HS-5 (cell line): ENCODE data around the gene ZNF480.
"Not testable (repeated sequence)": the region's sequence is repeated elsewhere in the genome, so short reads cannot be mapped to it uniquely, and the experiment has no call there.

Source experiments
- DNase-seq: peaks from one replicate; pipeline ENCODE4 v3.0.0-alpha.2; 2012; ENCODE audit warnings: low read depth

The ZNF480 gene

GRCh38 chr19:52296773-52297600 lies at the start of gene ZNF480:
Gene ZNF480, plus strand, starts transcription at chr19:52297169. Its CDS starts 3,244 bp downstream, at chr19:52300413.
- peak; percentile 24 for DNase-seq

- no peak for DNase-seq
Measured at GRCh38 chr19:52248241-52248640, 48.7 kb upstream of the ZNF480 start.

- DNase-seq: no peak
Measured at GRCh38 chr19:52258426-52258825, 38.5 kb upstream of the ZNF480 start.

DNA sequence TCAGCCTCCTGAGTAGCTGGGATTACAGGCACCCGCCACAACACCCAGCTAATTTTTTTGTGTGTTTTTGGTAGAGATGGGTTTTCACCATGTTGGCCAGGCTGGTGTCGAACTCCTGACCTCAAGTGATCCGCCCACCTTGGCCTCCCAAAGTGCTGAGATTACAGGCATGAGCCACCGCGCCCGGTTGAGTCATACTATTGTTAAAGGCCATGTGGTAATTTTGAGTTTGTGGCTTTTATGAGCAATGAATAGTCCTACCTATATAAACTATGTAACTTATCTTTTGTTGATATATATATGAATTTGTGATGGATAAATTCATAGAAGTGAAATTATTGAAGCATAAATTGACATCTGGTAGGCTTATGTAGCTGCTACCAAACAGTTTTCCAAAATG lies 31.4 kb upstream of the ZNF480 start:
- not testable (repeated sequence) for DNase-seq

DNA sequence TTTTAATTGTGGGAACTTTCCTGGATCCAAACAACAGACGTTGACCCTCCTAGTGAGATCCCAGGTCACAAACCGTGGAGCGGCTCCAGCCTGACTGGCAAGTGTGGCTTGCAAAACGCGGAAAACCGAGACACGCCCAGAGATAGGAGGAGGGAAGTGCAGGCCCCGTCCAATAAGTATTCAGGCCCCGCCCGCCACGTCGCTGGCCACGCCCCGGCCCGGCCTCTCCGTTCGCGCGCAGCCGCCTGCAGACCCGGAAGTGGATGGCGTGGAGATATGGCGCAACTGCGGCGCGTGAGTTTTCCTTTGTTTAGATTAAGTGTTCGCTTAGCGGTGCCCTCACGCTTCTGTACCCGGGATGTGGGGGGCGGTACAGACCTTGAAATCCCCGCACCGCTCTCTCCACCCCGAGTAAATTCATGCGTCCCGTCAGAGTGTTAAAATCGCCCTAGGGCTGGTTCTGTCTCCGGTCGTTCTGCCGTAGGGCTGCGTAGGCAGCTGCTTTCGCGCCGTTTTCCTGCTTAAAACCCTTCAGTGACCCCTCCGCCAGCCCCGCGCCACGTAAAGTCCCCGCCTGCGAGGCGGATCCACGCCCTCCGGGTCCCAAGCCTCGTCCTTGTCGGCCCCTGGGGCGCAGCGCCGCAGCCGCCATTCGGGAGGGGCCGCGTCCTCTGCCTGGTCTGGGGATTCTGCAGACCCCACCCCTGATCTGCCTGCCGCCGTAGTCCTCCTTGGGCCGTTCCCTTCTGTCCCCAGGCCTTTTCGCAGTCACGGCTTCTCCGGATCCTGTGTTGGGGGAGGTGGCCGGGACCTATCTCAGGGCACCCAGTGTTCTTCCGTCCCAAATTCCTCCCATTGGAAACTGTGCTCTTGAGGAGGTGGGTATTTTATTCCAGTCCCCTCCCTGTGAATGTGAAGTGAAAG lies 27.4 kb upstream of the ZNF480 start, which contains the start of gene ZNF766:
Gene ZNF766, plus strand, starts transcription at position 250 of the 924 bp plus-strand sequence. Its CDS starts 27 bp downstream, at position 277.
- DNase-seq: peak; percentile 68

- DNase-seq: no peak
Measured at GRCh38 chr19:52270266-52270885, 26.6 kb upstream of the ZNF480 start.

DNA sequence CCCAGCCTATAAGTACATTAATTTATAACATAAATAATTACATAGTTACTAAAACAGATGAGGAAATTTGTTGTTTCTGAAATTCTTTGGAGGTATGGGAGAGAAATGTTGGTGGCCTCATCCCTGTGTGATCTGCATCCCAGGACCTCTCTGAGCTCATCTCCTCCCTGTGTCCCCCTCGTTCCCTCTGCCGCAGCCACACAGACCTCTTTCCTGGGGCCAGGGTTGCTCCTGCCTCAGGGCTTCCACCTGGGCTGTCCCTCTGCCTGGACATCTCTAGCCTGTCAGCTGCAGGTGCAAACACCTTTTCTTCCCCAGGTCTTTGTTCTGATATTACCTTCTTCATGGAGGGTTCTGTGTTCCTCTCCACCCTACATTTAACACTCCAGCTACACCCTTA lies 23.7 kb upstream of the ZNF480 start:
- no peak for DNase-seq

DNA sequence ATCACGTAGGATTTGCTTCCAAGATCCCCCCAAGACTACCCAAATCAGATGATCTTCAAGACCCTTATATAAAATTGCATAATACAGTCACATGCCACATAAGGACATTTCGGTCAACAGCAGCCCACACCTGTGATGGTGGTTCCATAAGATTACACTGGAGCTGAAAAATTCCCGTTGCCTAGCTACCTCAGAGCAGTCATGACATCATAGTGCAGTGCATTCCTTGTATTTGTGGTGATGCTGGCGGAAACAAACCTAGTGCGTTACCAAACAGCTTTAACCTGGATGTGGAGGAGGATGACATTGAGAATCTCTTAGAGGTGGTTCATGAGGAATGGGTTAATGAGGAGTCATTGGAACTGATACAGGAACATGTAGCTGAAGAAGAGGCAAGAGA lies 22.8 kb upstream of the ZNF480 start:
- DNase-seq: no peak

DNA sequence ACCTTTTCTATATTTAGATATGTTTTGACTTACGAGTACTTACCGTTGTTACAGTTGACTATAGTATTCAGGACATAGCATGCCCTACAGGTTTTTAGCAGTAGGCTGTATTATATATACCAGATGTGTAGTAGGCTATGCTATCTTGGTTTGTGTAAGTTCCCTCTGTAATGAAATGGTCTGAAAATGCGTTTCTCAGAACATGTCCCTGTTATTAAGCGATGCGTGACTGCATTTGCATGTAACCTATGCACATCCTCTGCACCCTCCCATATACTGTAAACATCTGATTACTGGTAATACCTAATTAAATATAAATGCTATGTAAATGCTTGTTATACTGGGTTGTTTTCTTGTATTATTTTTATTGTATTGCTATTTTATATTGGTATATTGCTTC lies 21.0 kb upstream of the ZNF480 start:
- no peak for DNase-seq

DNA sequence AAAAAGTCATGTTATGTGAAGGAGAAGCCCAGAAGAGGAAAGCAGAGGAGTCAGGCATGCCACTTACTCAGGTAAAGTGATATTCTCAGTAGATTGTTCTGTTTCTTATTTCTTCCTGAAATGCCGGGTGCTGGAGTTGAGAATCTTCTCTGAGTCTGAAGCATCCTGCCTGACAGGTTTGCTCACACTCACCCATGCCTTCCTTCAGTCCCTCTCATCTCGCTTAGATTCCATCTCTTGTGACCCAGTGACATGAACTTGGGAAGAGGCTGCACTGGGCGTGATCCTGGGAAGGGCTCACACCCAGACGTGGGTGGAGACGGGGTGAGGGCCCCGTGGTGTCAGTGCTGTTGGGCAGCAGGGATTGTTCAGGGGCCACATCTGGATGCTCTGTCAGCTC lies 19.5 kb upstream of the ZNF480 start:
- no peak for DNase-seq

DNA sequence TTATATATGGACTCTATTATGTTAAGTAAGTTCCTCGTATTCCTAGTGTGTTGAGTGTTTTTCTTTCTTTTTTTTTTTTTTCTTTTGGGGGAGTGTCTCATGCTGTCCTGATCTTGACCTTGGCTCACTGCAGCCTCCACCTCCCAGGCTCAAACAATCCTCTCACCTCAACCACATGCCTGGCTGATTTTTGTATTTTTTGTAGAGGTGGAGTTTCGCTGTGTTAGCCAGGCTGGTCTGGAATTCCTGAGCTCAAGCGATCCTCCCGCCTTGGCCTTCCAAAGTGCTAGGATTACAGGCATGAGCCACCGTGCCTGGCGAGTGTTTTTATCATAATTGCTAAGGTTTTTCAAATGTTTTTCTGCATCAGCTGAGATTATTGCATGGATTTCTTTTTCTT lies 10.7 kb upstream of the ZNF480 start:
- DNase-seq: no peak

DNA sequence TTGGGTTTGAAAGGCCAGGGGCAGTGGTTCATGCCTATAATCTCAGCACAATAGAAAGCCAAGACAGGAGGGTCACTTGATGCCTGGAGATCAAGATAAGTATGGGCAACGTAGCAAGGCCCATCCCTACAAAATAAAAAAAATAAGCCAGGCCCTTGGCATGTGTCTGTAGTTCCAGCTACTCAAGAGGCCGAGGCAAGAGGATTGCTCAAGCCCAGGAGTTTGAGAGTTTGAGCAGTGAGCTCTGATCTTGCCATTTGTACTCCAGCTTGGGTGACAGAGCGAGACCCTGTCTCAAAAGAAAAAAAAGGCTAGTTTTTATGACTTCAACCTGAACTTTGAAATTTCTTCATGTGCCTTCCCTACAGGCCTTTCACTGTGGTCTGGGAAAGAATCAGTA lies 5.2 kb upstream of the ZNF480 start:
- no peak for DNase-seq

- not testable (repeated sequence) for DNase-seq
Measured at GRCh38 chr19:52292946-52293345, 4.0 kb upstream of the ZNF480 start.

DNA sequence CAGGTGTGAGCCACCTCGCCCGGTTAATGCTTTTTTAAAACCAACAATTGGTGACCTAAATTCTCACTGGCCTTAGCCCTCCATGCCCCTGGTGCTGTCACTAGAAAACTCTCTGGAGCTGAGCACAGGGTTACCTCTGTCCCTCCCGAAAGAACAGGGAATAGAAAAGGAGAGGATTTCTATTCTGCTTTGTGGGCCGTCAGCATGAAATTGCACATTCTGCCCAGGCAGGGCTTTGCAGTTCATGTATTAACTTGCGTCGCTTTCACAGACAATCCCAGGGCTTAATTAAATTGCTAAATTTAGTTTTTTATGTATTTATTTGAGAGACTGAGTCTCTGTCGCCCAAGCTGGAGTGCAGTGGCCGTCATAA lies 583 bp upstream of the ZNF480 start:
- no peak for DNase-seq

DNA sequence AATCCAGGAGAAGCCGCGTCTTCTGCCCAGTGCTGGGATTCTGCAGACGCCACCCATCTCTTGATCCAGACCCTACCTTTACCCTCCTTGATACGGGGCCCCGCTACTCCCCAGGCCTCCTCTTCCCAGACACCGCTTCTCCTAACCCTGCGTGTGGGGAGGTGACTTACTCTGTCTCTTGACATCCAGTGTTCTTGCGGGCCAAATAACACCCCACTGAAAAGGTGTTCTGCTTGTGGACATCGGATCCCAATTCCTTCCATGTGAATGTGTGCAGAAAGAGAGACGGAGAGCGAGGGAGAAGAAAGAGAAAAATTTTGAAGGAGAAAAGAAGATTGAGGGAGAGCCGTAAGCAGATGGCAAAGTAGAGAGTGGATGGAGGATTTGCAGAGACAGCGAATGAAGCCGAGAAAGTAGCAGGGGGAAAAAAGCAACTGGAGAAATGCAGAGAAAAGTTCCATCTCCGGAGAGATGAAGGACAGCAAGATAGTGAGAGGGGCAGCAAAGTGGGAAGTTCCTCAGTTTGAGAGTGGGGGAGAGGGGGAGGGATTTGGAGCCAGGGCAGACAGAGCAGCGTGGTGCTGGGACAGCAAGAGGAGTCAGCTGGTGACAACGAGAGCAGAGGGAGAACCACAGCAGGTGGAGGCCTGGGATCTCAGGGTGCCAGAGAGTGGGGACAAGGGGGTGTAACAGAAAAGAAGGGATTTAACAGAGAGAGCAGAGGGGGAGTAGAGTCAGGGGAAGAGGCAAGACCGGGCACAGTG lies 814 bp downstream of the ZNF480 start:
- DNase-seq: no peak

GRCh38 chr19:52307275-52307674 lies 10.3 kb downstream of the ZNF480 start:
- no peak for DNase-seq

- no peak for DNase-seq
Measured at GRCh38 chr19:52322429-52322828, 25.5 kb downstream of the ZNF480 start.

DNA sequence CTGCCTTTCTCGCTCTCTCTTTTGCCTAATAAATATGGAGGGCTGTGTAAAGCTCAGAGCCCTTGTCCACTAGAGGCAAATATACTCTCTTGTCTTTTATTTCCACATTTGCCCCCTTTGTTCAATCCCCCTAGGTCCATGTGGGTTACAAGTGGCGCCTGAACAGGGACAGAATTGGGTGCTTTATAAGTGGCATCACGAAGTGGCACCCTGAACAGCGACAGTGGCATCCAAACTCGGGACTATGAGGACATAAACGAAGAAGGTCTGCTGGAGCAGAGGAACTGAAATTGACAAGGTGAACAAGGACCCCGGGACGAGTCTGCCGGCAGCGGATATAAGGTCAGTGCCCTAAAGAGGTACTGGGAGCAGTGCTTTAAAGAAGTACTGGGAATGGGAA lies 34.8 kb downstream of the ZNF480 start:
- DNase-seq: no peak

GRCh38 chr19:52335768-52336116 lies 38.8 kb downstream of the ZNF480 start:
- DNase-seq: no peak

DNA sequence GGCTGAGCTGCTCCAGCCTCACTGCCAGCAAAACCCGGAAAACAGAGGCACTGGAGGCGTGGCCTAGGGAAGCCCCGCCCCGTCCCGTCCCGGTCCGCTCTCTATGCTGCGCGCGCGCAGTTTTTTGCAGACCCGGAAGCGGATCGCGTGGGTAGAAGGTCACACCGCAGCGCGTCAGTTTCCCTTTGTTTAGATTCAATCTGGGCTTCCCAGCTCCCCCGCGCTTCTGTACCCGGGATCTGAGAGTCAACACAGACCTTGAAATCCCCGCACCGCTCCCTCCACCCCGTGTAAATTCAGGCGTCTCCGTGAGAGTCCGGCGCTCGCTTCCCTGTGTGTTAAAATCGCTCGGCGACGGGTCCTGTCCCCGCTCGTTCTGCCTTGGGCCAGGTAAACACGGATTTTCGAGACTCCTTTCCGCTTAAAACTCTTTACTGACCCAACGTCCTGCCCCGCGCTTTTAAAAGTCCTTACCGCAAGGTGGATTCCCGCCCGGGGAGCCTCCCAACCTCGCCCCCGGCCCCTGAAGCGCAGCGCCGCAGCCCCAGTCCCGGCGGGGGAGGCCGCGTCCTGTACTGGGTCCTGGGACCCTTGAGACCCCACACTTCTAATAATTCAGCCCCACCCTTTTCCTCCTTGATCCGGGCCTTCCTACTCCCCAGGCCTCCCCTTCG lies 39.3 kb downstream of the ZNF480 start, which contains the start of gene ZNF610:
Gene ZNF610, plus strand, starts transcription at position 127 of the 674 bp plus-strand sequence. CDS start 12,930 bp downstream, outside the sequence.
- DNase-seq: no peak

DNA sequence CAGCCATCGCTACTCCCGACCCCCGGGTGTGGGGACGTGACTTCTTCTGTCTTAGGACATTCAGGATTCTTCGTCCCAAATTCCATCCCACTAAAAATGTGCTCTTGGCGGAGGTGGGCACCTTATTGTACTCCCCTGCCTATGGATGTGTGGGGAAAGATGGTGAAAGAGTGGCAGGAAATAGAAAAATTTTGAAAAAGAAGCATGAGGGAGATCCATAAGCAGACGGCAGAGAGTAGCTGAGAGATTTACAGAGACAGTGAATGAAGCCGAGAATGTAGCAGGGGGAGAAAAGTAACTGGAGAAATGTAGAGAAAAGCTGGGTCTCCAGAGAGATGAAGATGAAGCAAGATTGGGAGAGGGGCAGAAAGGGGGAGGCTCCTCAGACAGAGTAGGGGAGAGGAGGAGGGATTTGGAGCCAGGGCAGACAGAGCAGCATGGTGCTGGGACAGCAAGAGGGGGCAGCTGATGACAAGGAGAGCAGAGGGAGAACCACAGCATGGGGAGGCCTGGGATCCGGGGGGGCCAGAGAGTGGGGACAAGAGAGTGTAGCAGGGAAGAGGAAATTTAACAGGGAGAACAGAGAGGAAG lies 39.9 kb downstream of the ZNF480 start:
- no peak for DNase-seq
